ENCODE measurements around the gene TMEM176A.

The TMEM176A gene

GRCh38 chr7:150828384-150828783 lies 27.8 kb downstream of the TMEM176A start:
- DNase-seq (ENCODE audit: low read depth) = no peak
- TF ChIP-seq CTCF (conservative IDR thresholded peaks at IDR 0.05; ENCODE audit: low read depth, low read length) = no peak
- no peak overlapping the region for H3K4me3 ChIP-seq (ENCODE audit: low read depth, low read length)

DNA sequence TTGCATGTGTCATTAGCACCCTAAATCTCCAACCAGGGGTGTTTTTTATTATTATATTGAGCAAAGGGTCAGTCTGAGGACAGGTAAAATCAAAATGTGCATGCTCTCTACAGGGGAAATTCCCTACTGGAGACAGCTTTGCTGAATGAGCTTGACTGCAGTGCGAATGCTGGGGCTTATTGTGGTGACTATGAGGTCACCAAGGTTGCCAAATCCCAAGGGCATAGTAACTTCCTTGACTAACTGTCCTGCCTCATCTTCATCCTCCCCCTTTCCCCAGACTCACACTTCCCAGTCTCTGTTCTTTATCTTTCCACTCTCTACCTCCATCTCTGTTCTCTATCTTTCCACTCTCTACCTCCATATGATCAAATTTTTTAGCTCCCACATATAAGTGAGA lies 28.9 kb downstream of the TMEM176A start:
- no peak overlapping the region for H3K4me3 ChIP-seq (ENCODE audit: low read depth, low read length)
- DNase-seq (ENCODE audit: low read depth) = no peak
- TF ChIP-seq CTCF (conservative IDR thresholded peaks at IDR 0.05; ENCODE audit: low read depth, low read length) = no peak

DNA sequence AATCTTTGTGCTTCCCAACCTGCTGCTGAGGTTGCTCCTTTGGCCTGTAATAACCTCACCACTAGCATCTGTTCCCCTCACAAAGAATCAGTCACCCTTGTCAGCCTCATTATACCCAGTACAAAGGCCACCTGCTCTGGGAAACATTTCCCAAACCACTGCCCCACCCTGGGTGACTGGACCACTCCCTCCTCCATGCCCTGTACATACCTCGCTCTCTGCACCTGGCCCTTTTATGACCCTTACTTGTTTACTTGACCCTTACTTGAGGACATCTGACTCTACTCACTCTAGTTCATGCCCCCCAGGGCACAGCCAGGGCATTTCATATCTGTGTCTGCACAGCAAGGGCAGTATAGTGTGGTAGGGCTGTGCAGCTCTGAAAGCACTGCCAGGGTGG lies 30.4 kb downstream of the TMEM176A start:
- TF ChIP-seq CTCF (conservative IDR thresholded peaks at IDR 0.05; ENCODE audit: low read depth, low read length) = no peak
- no peak for DNase-seq (ENCODE audit: low read depth)
- H3K4me3 ChIP-seq (ENCODE audit: low read depth, low read length) = no peak overlapping the region

DNA sequence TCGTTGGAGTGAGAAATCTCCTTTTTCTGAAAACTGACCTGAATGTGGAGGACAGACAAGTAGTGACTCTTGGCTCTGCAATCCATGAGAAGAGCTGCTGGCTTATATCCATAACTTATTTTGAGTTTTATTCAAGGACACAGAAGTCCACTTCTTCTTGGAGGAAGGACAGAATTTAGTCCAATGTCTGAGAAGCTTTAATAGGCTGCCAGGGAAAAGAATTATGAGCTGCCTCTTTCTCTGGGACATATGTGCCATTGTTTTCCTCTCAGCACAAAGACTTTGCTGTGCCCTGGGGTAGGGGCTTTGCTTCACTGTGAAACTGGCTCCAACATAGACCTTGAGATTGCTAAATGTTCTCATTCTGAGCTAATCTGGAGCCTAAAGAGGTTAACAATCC lies 31.3 kb downstream of the TMEM176A start:
- DNase-seq (ENCODE audit: low read depth) = no peak
- no peak for TF ChIP-seq CTCF (conservative IDR thresholded peaks at IDR 0.05; ENCODE audit: low read depth, low read length)
- H3K4me3 ChIP-seq (ENCODE audit: low read depth, low read length) = no peak overlapping the region

GRCh38 chr7:150835019-150835418 lies 34.5 kb downstream of the TMEM176A start:
- TF ChIP-seq CTCF (conservative IDR thresholded peaks at IDR 0.05; ENCODE audit: low read depth, low read length) = no peak
- DNase-seq (ENCODE audit: low read depth) = no peak
- no peak overlapping the region for H3K4me3 ChIP-seq (ENCODE audit: low read depth, low read length)

- TF ChIP-seq CTCF (conservative IDR thresholded peaks at IDR 0.05; ENCODE audit: low read depth, low read length) = no peak
- DNase-seq (ENCODE audit: low read depth) = no peak
- no peak overlapping the region for H3K4me3 ChIP-seq (ENCODE audit: low read depth, low read length)
These were observed 35.2 kb downstream of the TMEM176A start for GRCh38 chr7:150835702-150836280.

DNA sequence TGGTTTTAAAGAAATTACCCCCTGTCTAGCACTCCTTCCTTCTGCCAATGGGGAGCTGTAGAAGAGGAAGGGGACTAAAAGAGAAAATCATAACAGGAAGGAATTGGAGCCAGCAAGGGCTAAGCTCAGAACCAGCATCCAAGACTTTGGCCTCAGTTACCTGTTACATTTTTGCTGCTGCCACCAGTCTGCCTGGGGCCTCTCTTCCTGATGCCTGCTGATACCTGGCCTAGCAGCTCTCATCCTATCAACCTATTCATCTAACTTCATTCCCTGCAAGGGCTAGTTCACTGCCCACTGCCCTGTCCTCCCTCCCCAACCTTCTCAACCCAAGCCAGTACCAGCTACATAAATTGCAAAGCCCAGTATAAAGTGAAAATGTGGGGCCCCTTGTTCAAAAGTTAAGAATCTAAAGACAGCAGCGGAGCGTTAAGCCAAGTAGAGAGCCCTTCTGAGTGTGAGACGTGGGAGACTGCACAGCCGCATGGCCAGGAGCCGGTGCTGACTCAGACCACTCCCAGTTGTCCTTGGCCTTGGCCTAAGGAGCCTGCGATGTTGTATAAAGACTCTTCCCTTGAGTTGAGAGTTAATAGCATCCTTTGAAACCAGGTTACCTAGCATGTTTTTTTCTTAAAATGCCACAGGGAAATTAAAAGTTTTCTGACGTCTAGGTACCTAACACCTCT lies 38.5 kb downstream of the TMEM176A start:
- no peak for TF ChIP-seq CTCF (conservative IDR thresholded peaks at IDR 0.05; ENCODE audit: low read depth, low read length)
- no peak overlapping the region for H3K4me3 ChIP-seq (ENCODE audit: low read depth, low read length)
- no peak for DNase-seq (ENCODE audit: low read depth)

Measured in choroid plexus epithelial cell (primary cell).